GM23338 (cell line): Measurements from ENCODE around the gene MRPS27. TPM values are rescaled to one million over a fixed set of nuclear protein-coding genes. Genes with fewer than 3 reads are reported as not detected.

Experiments used
- ATAC-seq: fragments of 200-7000 bp; cut with Tn5 transposase; 3 replicates; pipeline ENCODE4 v1.9.1; 2020
- DNase-seq: peaks from one replicate; pipeline ENCODE4 v3.0.0-alpha.2; 2015; ENCODE audit warnings: low spot score
- H2AFZ ChIP-seq: fragments of 200-600 bp; sonication (generic); 2 replicates; pipeline ENCODE4 v1.8.0; 2016; ENCODE audit warnings: antibody characterized with exemption, mild to moderate bottlenecking, moderate library complexity
- H3F3A ChIP-seq: fragments of 200-600 bp; sonication (generic); replicated peaks from 2 replicates; pipeline ENCODE4 v1.8.0; 2017; ENCODE audit warnings: antibody characterized with exemption, mixed run types, low read depth
- H3K27ac ChIP-seq: fragments of 200-600 bp; sonication (generic); 2 replicates; pipeline ENCODE4 v1.6.1; 2016; ENCODE audit warnings: low read depth
- H3K27me3 ChIP-seq: fragments of 200-600 bp; sonication (generic); 2 replicates; pipeline ENCODE4 v1.8.0; 2016; ENCODE audit warnings: mild to moderate bottlenecking, mixed run types, moderate library complexity; ENCODE audit not compliant: insufficient read depth
- H3K36me3 ChIP-seq: fragments of 200-600 bp; sonication (generic); 2 replicates; pipeline ENCODE4 v1.8.0; 2016; ENCODE audit warnings: mild to moderate bottlenecking; ENCODE audit not compliant: insufficient read depth
- H3K4me1 ChIP-seq: fragments of 200-600 bp; sonication (generic); 2 replicates; pipeline ENCODE4 v1.8.0; 2016; ENCODE audit warnings: mild to moderate bottlenecking, moderate library complexity; ENCODE audit not compliant: insufficient read depth
- H3K4me2 ChIP-seq: fragments of 200-600 bp; sonication (generic); 2 replicates; pipeline ENCODE4 v1.7.1; 2017; ENCODE audit warnings: mixed run types
- H3K4me3 ChIP-seq: fragments of 200-600 bp; sonication (generic); 2 replicates; pipeline ENCODE4 v1.6.1; 2016; ENCODE audit warnings: mixed run types
- H3K79me2 ChIP-seq: fragments of 200-600 bp; sonication (generic); replicated peaks from 2 replicates; pipeline ENCODE4 v1.8.0; 2017; ENCODE audit warnings: mild to moderate bottlenecking; ENCODE audit not compliant: insufficient read depth
- H3K9me2 ChIP-seq: fragments of 200-600 bp; sonication (generic); 2 replicates; pipeline ENCODE4 v1.8.0; 2017; ENCODE audit not compliant: insufficient read depth
- H4K20me1 ChIP-seq: fragments of 200-600 bp; sonication (generic); replicated peaks from 2 replicates; pipeline ENCODE4 v1.8.0; 2017; ENCODE audit warnings: mild to moderate bottlenecking; ENCODE audit not compliant: insufficient read depth
- H3K27ac Mint-ChIP-seq: 2 replicates; pipeline ENCODE4 v1.8.0; 2020; ENCODE audit warnings: inconsistent platforms, mild to moderate bottlenecking, moderate library complexity, mixed read lengths
- H3K27me3 Mint-ChIP-seq: 3 replicates; pipeline ENCODE4 v1.8.0; 2022; ENCODE audit warnings: low read depth, mild to moderate bottlenecking, moderate library complexity, mixed read lengths, inconsistent platforms; ENCODE audit not compliant: insufficient read depth, poor library complexity
- H3K36me3 Mint-ChIP-seq: 3 replicates; pipeline ENCODE4 v1.8.0; 2021; ENCODE audit warnings: low read depth, mild to moderate bottlenecking, inconsistent platforms, moderate library complexity, mixed read lengths
- H3K4me1 Mint-ChIP-seq: 3 replicates; pipeline ENCODE4 v1.8.0; 2020; ENCODE audit warnings: mild to moderate bottlenecking, inconsistent platforms, mixed read lengths
- H3K4me3 Mint-ChIP-seq: 3 replicates; pipeline ENCODE4 v1.8.0; 2021; ENCODE audit warnings: moderate library complexity, mild to moderate bottlenecking, inconsistent platforms, mixed read lengths
- H3K9me3 Mint-ChIP-seq: 3 replicates; pipeline ENCODE4 v1.8.0; 2020; ENCODE audit warnings: moderate library complexity, mild to moderate bottlenecking, inconsistent platforms, mixed read lengths
- CREB1 ChIP-seq: fragments of 250-450 bp; sonication (Bioruptor Pico); IDR thresholded peaks from 2 replicates; pipeline ENCODE4 v1.5.0; 2020; ENCODE audit warnings: low read depth, mild to moderate bottlenecking, moderate library complexity
- CTCF ChIP-seq, 2 experiments: fragments of 200-600 bp in 1 of 2; sonication (generic) in 1 of 2; conservative IDR thresholded peaks; 2 replicates each; pipeline versions ENCODE4 v1.5.1 to v1.6.1; 2016 to 2017; ENCODE audit warnings: antibody characterized with exemption in 2 of 2, low read depth in 2 of 2, mild to moderate bottlenecking in 2 of 2, moderate library complexity in 1 of 2
- ETS1 ChIP-seq: IDR thresholded peaks from 2 replicates; pipeline ENCODE4 v1.6.1; 2016; ENCODE audit warnings: antibody characterized with exemption
- EZH2 ChIP-seq: fragments of 200-600 bp; sonication (generic); IDR thresholded peaks from one replicate; pipeline ENCODE4 v1.8.0; 2017; ENCODE audit warnings: antibody characterized with exemption, mild to moderate bottlenecking, low read depth; ENCODE audit not compliant: unreplicated experiment
- JUNB ChIP-seq: IDR thresholded peaks from one replicate; pipeline ENCODE4 v1.6.1; 2016; ENCODE audit warnings: antibody characterized with exemption; ENCODE audit not compliant: unreplicated experiment
- NANOG ChIP-seq: IDR thresholded peaks from 2 replicates; pipeline ENCODE4 v1.6.1; 2016; ENCODE audit warnings: antibody characterized with exemption, borderline replicate concordance
- POLR2AphosphoS5 ChIP-seq: IDR thresholded peaks from 2 replicates; pipeline ENCODE4 v1.6.1; 2016; ENCODE audit warnings: antibody characterized with exemption, low read depth
- STAT1 ChIP-seq: IDR thresholded peaks from one replicate; pipeline ENCODE4 v1.6.1; 2016; ENCODE audit warnings: antibody characterized with exemption; ENCODE audit not compliant: unreplicated experiment
- ZNF331 ChIP-seq: fragments of 250-450 bp; sonication (Bioruptor Pico); IDR thresholded peaks from 2 replicates; pipeline ENCODE4 v1.5.0; 2020; ENCODE audit warnings: low read depth, mild to moderate bottlenecking, moderate library complexity
- ZNF462 ChIP-seq: fragments of 250-450 bp; sonication (Bioruptor Pico); IDR thresholded peaks from 2 replicates; pipeline ENCODE4 v1.5.0; 2020; ENCODE audit warnings: mild to moderate bottlenecking, moderate library complexity
- polyA plus RNA-seq: library from polyadenylated mRNA; unstranded; fragments of >200 nt; fragmentation: Nextera tagmentation; extraction: Ambion mirVana; gene quantifications from 2 replicates; pipeline ENCODE4 v1.2.1, GENCODE V29; 2016
- total RNA-seq: library from RNA; depleted of rRNA; stranded (reverse); fragments of >200 nt; shearing (Covaris generic); gene quantifications from 2 replicates; pipeline ENCODE4 v1.2.3, GENCODE V29; 2014

Gene MRPS27
- total and polyA plus RNA-seq, 2 experiments from 2014 or later = 53.2 to 141 TPM

GRCh38 chr5:72355706-72356299 is 35.8 kb upstream of the MRPS27 start:
- H3K27ac ChIP-seq = no peak overlapping the region
- H3K4me2 ChIP-seq = no peak overlapping the region
- H3K79me2 ChIP-seq = no peaks in the 10 kb centered on the region
- no peak overlapping the region for H3K4me3 ChIP-seq
- Mint-ChIP-seq H3K36me3 (peaks cover 15% of the 10 kb centered on the region; the same call in 2 of the 3 replicates), H3K4me1 (peaks cover 4% of the 10 kb centered on the region; the same call in 1 of the 3 replicates), H3K9me3 (no peaks in the 10 kb centered on the region), H3K27ac (no peak overlapping the region), H3K4me3 (no peak overlapping the region), H3K27me3 (peaks cover 1% of the 10 kb centered on the region)
- no peaks in the 10 kb centered on the region for H3F3A ChIP-seq
- no peaks in the 10 kb centered on the region for H3K9me2 ChIP-seq
- TF ChIP-seq JUNB (no peak), NANOG (no peak), CTCF (conservative IDR thresholded peaks at IDR 0.05; ENCODE audit: low read depth in 2 of 2) (peak; percentile 61 to 81)
- 0 out of 2 replicates have a peak, but pooled peaks cover 5% of the 10 kb centered on the region for H3K36me3 ChIP-seq
- DNase-seq = peak; percentile 61
- H2AFZ ChIP-seq = no peak overlapping the region
- no peaks in the 10 kb centered on the region for H3K27me3 ChIP-seq
- peak; percentile 93 for ATAC-seq
- H3K4me1 ChIP-seq = no peaks in the 10 kb centered on the region
- H4K20me1 ChIP-seq = no peaks in the 10 kb centered on the region

- Histone ChIP-seq H3K4me2 (no peak overlapping the region), H3K79me2 (no peaks in the 10 kb centered on the region), H3K27me3 (no peaks in the 10 kb centered on the region), H2AFZ (no peak overlapping the region), H3F3A (no peaks in the 10 kb centered on the region), H3K4me1 (no peaks in the 10 kb centered on the region), H3K27ac (no peak overlapping the region), H3K4me3 (no peak overlapping the region), H3K9me2 (no peaks in the 10 kb centered on the region), H4K20me1 (no peaks in the 10 kb centered on the region), H3K36me3 (no peaks in the 10 kb centered on the region)
- Mint-ChIP-seq H3K4me1 (peaks cover 7% of the 10 kb centered on the region; the same call in 2 of the 3 replicates), H3K36me3 (peaks cover under 1% of the 10 kb centered on the region; the same call in 1 of the 3 replicates), H3K4me3 (no peak overlapping the region), H3K9me3 (no peaks in the 10 kb centered on the region), H3K27me3 (peaks cover 1% of the 10 kb centered on the region), H3K27ac (no peak overlapping the region)
- DNase-seq (no peak), ATAC-seq (no peak)
- TF ChIP-seq STAT1 (no peak), EZH2 (no peak), JUNB (no peak), ZNF331 (no peak), POLR2AphosphoS5 (no peak), ETS1 (no peak), CREB1 (CRISPR knock-in tag) (no peak), ZNF462 (no peak)
Measured at GRCh38 chr5:72353046-72353445, 33.0 kb upstream of the MRPS27 start.
